MM.1S (cell line): ENCODE results near the gene SHROOM3.

Experiments used
- EZH2 ChIP-seq: fragments of 300-600 bp; sonication (generic); optimal IDR thresholded peaks from 2 replicates; pipeline ENCODE3; 2017; ENCODE audit warnings: low read depth, mild to moderate bottlenecking, antibody characterized with exemption, low read length, mixed read lengths
- TF ChIP-seq, protein P1 (sequence below): fragments of 300-600 bp; sonication (generic); IDR thresholded peaks from 2 replicates; pipeline ENCODE4 v1.5.1; 2016; ENCODE audit warnings: antibody characterized with exemption, low read length, mixed read lengths

- TF ChIP-seq, protein P1, sequence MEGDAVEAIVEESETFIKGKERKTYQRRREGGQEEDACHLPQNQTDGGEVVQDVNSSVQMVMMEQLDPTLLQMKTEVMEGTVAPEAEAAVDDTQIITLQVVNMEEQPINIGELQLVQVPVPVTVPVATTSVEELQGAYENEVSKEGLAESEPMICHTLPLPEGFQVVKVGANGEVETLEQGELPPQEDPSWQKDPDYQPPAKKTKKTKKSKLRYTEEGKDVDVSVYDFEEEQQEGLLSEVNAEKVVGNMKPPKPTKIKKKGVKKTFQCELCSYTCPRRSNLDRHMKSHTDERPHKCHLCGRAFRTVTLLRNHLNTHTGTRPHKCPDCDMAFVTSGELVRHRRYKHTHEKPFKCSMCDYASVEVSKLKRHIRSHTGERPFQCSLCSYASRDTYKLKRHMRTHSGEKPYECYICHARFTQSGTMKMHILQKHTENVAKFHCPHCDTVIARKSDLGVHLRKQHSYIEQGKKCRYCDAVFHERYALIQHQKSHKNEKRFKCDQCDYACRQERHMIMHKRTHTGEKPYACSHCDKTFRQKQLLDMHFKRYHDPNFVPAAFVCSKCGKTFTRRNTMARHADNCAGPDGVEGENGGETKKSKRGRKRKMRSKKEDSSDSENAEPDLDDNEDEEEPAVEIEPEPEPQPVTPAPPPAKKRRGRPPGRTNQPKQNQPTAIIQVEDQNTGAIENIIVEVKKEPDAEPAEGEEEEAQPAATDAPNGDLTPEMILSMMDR: no peak
- no peak for TF ChIP-seq EZH2
These were observed 291.1 kb downstream of the SHROOM3 start for GRCh38 chr4:76726176-76726575.
